GM12874 (cell line): ENCODE results near the gene TDRKH.

ENCODE experiments used
- CTCF ChIP-seq: IDR thresholded peaks from 2 replicates; pipeline ENCODE4 v1.5.1; 2011; ENCODE audit warnings: low read depth, mild to moderate bottlenecking, control low read depth, low read length, moderate library complexity; ENCODE audit not compliant: insufficient read depth

The TDRKH gene

GRCh38 chr1:151820940-151821339 is 30.6 kb upstream of the TDRKH start:
- TF ChIP-seq CTCF, result no peak

GRCh38 chr1:151819976-151820623 is 29.8 kb upstream of the TDRKH start:
- no peak for TF ChIP-seq CTCF

- TF ChIP-seq CTCF, result no peak
These were observed 29.0 kb upstream of the TDRKH start for GRCh38 chr1:151819227-151819835.

GRCh38 chr1:151817353-151817730 is 27.0 kb upstream of the TDRKH start:
- no peak for TF ChIP-seq CTCF

GRCh38 chr1:151816548-151817352 is 26.4 kb upstream of the TDRKH start:
- TF ChIP-seq CTCF, result no peak

GRCh38 chr1:151815716-151816327 is 25.5 kb upstream of the TDRKH start:
- TF ChIP-seq CTCF, result no peak

GRCh38 chr1:151814971-151815545 is 24.8 kb upstream of the TDRKH start:
- TF ChIP-seq CTCF, result no peak
